ENCODE measurements around the gene UCHL5.
"Not testable (repeated sequence)": the region's sequence is repeated elsewhere in the genome, so short reads cannot be mapped to it uniquely, and the experiment has no call there.

UCHL5 gene

DNA sequence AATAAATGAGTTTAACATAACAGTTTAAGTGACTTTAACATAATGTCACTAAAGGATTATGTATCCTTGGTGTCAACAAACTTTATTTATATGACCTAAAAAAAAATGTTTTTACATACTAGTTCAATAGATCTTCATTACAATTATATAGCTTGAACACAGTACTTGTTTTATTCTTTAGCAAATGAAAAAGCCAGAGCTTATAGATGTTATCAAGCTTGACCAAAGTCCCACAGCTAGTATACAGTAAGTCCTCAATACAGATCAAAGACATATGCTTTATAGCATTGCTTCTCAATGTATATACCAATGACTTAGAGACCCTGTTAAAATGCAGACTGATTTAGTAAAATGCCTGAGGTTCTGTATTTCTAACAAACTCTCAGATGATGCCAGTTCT, 42.4 kb downstream of the UCHL5 start:
- FAIRE-seq (no peak), DNase-seq (ENCODE audit: extremely low spot score, insufficient read length, low read depth) (no peak)

DNA sequence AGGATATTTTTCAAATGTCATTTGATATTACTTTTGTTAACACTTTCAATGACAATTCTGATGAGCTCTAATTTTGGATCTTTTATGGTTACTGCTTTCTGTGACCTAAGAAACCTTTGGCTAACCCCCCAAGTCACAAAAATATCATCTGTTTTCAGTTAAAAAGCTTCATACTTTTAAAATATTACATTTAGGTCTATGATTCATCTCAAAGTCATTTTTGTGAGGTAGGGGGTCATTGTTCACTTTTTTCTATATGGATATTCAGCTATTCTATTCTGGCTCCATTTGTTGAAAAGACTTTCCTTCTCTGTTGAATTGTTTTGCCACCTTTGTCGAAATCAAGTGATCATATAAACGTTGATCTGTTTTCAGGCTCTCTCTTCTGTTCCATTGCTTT, 44.8 kb downstream of the UCHL5 start:
- DNase-seq (ENCODE audit: extremely low spot score, insufficient read length, low read depth) (no peak), FAIRE-seq (no peak)

DNA sequence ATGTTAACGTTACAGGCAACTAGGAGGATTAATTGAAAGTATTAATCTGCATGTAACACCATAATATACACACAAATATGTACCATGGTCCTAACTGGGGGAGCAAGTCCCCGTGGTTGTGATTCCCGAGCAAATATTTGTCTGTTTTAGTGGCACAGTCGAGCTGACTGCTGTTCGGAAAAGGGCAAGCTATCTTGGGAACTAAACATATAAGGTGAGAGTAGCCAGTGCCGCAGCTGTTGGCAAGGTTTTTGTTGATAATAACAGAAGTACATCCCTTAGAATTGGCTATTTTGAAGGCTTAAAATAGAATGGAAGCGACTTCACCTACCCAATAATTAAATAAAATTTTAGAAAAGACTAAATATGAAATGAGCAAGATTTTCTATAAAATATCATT, 45.5 kb downstream of the UCHL5 start:
- DNase-seq (ENCODE audit: extremely low spot score, insufficient read length, low read depth): no peak
- FAIRE-seq: no peak

DNA sequence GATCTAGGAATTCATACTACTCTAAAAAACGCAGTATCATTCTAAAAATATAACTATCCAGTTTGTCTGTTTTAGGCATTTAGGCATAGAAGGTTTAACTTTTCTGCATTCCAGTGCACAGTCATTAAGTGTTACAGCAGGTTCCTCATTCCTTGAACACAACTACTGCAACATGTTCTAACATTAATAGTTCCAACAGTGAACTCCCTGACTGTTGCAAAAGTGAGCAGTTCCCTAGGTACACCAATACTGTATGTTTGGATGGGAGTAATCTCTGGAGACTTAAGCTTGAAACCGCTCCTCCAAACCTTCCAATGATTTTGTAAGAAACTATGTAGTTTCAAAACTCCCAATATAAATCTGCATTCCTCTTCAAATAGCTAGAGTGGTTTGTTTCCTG, 46.2 kb downstream of the UCHL5 start:
- FAIRE-seq (no peak), DNase-seq (ENCODE audit: extremely low spot score, insufficient read length, low read depth) (no peak)

DNA sequence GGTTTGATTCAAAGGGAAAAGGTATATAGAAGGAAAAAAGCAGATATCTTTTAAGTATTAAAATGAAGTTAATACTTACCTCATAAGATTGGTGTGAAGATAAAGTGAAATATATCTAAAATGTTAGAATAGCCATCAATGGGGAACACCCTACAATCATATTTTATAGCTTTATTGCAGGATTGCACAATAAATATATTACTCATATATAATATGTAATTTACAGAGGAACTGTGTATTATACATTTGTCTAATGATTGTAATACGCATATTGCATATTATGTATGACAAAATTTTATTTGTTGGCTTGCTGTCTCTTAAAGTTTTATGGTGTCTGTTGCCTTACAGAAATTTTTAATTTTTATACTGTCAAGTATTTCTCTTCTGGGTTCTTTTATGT, 47.8 kb downstream of the UCHL5 start:
- FAIRE-seq: no peak

DNA sequence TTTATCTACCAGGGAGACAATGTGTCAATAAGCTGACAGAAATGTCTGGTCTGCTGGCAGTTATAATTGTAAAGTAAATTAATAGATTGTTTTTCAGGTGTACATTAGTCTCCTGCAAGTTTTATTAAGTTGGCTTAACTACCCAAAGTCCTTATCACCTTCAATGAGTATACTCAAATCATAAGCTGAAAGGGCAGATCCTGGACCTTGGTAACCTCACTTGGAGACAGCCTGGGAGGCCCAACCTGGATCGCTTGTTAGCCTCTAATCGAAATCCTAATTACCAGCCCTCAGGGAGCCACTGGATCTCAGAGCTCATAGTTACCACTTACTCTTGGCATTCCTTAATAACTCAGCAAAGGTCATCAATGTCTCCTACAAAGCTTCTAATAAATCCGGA, 49.7 kb downstream of the UCHL5 start:
- no peak for FAIRE-seq
- DNase-seq (ENCODE audit: extremely low spot score, insufficient read length, low read depth): no peak

More for the DNA sequence above, 47.8 kb downstream of the UCHL5 start:
- DNase-seq (ENCODE audit: extremely low spot score, insufficient read length, low read depth): no peak

DNA sequence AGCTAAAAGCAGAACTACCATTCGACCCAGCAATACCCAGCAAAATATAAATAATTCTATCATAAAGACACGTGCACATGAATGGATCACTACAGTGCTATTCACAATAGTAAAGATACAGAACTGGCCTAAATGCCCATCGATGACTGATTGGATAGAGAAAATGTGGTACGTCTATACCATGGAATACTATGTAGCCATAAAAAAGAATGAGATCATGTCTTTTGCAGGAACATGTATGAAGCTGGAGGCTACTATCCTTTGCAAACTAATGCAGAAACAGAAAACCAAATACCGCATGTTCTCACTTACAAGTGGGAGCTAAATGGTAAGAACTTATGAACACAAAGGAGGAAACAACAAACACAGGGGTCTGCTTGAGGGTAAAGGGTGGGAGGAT, 53.4 kb downstream of the UCHL5 start:
- DNase-seq (ENCODE audit: extremely low spot score, insufficient read length, low read depth) (no peak), FAIRE-seq (no peak)

DNA sequence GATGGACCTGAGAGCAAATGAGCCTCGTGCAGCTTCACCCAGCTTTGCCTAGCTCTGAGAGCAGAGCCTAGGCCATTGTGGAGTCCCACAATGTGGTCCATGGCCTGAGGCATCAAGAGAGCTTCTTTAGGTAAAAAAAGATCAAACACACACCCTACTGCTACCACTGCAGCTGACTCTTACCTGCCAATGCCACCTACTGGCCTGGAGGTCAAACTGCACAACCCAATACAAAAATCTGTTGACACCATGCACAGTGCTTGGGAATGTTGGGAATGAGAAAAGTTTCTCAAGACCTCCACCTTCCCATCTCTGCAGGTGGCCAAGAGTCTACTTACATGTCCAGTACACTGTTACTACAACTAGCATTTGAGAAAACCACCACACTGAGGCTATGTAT, 60.6 kb downstream of the UCHL5 start:
- DNase-seq (ENCODE audit: extremely low spot score, insufficient read length, low read depth) (no peak), FAIRE-seq (no peak)

DNA sequence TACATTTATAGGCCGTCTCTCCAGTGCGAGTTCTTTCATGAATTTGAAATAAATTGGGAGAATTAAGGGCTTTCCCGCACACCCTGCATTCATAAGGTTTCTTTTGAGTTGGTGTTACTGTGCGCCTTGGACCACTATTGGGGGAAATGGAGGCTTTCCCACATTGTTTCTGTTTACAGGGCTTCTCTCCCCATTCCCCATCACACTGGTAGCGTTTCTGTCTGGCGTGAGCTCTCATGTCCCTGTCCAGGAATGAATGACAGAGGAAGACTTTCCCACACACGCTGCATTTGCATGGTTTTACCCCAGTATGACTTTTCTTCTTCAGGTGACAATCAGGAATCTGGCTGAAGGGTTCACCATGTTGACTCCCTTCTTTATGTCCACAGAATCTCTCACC, 65.0 kb downstream of the UCHL5 start:
- FAIRE-seq: no peak

DNA sequence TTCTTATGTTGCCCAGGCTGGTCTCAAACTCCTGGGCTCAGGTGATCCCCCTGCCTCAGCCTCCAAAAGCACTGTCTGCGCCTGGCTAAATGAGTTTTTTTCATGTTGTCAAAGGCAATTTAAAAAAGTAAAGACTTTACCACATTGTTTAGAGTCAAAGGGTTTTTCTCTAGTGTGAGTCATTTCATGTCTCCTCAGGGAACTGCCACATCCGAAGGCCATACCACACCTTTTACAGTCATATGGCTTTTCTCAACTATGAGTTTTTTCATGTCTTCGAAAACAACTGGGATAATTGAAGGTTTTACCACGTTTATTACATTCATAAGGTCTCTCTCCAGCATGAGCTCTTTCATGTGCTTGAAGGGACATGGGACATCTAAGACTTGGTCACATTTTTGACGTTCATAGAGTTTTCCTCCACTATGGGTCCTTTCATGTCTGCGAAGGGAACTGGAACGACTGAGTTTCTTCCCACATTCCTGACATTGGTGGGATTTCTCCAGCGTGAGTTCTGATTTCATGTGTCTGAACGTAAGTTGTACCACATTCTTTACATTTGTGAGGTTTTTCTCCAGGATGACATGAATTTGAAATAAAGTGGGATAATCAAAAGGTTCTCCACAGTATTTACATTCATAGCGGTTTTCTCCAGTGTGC, 65.6 kb downstream of the UCHL5 start:
- DNase-seq (ENCODE audit: extremely low spot score, insufficient read length, low read depth) (no peak), FAIRE-seq (no peak)

More for the DNA sequence above, 65.0 kb downstream of the UCHL5 start:
- no peak for DNase-seq (ENCODE audit: extremely low spot score, insufficient read length, low read depth)

DNA sequence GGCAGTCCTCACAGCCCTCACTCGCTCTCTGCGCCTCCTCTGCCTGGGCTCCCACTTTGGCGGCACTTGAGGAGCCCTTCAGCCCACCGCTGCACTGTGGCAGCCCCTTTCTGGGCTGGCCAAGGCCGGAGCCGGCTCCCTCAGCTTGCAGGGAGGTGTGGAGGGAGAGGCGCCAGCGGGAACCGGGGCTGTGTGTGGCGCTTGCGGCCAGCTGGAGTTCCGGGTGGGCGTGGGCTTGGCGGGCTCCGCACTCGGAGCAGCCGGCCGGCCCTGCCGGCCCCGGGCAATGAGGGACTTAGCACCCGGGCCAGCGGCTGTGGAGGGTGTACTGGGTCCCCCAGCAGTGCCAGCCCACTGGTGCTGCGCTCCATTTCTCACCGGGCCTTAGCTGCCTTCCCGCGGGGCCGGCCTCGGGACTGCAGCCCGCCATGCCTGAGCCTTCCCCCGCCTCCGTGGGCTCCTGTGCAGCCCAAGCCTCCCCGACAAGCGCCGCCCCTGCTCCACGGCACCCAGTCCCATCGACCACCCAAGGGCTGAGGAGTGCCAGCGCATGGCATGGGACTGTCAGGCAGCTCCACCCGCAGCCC, 72.3 kb downstream of the UCHL5 start:
- FAIRE-seq; DNase-seq (ENCODE audit: extremely low spot score, insufficient read length, low read depth): not testable (repeated sequence)

DNA sequence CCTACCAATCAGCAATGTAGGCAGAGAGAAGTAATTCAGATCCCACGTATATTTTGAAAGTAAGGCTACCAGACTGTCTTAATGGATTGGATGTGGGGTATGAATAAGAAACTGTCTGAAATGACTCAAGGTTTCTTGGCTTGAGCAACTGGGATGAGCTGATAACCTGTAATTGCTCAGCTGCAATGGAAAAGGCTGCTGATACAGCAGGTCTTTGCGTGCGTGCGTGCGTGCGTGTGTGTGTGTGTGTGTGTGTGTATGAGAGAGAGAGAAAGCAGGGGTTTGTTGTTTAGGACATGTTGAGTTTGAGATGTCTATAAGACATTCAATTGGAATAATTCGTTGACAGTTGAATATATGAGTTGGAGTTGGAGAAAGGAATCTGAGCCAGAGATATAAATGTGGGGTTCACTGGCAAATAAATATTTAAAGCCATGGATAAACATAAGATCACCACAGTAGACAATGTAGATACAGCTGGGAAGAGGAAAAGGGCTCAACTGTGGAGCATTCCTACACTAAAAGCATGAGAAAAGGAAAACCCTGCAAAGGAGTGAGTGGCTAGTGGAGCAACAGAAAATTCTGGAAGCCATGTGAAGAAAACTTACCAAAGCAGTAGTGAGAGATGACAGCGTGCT, 72.9 kb downstream of the UCHL5 start:
- DNase-seq (ENCODE audit: extremely low spot score, insufficient read length, low read depth) (no peak), FAIRE-seq (no peak)

DNA sequence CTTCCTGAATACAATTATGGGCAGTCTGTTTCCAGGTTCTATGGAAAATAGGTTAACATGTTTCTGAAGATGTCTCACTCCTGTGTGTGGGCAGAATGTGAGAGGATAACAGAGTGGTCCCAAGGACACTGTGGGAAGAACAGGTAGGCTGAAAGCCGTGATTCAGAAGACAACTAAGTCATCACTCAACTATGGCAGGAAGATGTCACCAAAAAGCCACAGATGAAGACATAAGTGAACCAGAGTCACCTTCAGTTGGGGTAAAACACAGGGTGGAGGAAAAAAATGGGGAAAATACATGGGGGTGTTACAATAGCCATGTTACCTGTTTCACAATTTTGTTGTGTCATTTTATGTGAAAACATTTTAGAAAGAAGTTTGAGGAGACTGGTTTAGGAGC, 75.1 kb downstream of the UCHL5 start:
- no peak for FAIRE-seq
- no peak for DNase-seq (ENCODE audit: extremely low spot score, insufficient read length, low read depth)

DNA sequence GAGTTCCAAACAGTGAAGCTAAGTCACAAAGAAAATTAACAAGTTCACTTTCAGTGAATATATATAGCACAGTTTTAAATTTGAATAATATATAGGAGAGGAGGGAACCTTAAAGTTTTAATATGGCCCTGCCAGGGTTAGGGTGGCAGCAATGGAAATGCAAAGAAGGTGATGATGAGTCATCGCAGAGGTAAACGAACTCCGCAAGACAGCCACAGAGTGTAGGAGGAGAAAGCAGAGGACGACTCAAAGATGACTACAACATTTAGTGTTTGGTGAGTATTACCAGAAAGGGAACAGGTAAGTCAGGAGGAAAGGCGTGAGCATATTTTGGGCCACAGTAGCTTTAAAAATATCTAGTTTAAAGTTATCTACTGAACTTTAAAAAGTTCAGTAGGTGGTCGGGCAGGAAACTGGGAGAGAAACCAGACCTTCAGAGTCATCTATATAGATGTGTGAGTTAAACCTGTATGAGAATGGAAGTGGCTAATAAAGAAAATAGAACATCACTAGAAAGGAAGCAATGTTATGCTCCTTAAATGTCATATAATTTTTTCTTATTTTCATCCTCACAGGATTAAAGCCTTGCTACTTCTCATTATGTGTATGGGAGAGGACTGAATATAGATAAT, 75.7 kb downstream of the UCHL5 start:
- no peak for DNase-seq (ENCODE audit: extremely low spot score, insufficient read length, low read depth)
- FAIRE-seq: no peak

DNA sequence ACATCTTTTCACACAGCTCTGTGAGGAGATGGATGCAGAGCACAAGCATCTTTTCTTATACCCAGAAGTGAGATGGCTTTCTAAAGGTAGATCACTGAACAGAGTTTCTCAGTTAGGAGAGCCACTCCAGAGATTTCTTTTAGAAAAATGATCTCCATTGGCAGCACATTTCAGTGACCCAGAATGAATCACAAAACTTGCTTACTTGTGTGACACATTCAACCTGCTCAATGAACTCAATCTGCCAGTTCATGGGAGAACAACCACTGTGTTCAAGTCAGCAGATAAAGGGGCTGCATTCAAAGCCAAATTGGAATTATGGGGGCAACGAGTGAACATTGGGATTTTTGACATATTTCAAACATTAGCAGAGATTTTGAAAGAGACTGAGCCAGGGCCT, 78.3 kb downstream of the UCHL5 start:
- no peak for FAIRE-seq
- no peak for DNase-seq (ENCODE audit: extremely low spot score, insufficient read length, low read depth)

DNA sequence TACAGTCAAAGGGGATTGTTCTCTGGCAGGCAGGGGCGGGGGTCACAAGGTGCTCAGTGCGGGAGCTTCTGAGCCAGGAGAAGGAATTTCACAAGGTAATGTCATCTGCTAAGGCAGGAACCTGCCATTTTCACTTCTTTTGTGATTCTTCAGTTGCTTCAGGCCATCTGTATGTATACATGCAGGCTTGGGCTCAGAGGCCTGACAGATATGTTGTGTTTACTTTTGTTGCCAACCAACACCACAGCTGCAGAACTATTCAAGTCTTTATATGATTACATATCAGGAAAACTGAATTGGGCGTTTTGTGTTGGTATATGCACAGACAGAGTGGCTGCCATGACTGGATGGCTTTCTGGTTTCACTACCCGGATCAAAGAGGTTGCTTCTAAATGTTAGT, 78.8 kb downstream of the UCHL5 start:
- DNase-seq (ENCODE audit: extremely low spot score, insufficient read length, low read depth); FAIRE-seq: not testable (repeated sequence)

DNA sequence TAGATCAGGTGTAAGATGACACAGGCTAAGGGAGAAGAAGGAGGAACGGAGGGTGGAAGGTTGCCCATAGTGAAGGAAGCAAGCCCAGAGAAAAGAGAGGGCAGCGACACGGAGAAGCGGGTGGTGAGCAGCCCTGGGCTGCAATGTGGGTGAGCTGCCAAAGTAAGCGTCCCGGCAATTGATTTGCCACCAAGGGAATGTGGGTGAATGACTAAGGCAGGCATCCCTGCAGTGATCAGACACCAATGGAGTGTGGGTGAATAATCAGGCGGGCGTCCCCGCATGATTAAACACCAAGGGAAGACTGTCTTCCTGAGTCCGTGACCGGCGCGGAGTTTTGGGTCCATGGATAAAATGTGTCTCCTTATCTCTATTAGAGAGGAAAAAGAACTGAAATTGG, 79.6 kb downstream of the UCHL5 start:
- FAIRE-seq: no peak
- no peak for DNase-seq (ENCODE audit: extremely low spot score, insufficient read length, low read depth)

DNA sequence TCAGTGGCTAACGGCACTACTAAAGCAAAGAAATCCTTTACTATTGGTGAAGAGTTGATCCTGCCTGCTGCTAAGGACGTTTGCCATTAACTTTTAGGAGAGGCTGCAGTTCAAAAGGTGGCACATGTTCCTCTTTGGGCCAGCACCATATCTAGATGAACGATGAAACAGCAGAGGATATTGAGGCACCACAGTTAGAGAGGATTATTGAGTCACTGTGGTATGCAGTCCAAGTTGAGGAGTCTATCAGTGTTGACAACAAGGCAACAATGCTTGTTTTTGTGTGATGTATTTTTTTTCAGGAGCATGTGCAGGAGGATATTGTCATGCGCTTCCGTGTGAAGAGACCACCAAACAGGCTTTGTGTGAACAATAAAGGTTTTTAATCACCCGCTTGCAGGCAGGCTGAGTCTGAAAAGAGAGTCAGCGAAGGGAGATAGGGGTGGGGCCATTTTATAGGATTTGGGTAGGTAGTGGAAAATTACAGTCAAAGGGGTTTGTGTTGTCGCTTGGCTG, 80.9 kb downstream of the UCHL5 start:
- DNase-seq (ENCODE audit: extremely low spot score, insufficient read length, low read depth) (no peak), FAIRE-seq (no peak)

DNA sequence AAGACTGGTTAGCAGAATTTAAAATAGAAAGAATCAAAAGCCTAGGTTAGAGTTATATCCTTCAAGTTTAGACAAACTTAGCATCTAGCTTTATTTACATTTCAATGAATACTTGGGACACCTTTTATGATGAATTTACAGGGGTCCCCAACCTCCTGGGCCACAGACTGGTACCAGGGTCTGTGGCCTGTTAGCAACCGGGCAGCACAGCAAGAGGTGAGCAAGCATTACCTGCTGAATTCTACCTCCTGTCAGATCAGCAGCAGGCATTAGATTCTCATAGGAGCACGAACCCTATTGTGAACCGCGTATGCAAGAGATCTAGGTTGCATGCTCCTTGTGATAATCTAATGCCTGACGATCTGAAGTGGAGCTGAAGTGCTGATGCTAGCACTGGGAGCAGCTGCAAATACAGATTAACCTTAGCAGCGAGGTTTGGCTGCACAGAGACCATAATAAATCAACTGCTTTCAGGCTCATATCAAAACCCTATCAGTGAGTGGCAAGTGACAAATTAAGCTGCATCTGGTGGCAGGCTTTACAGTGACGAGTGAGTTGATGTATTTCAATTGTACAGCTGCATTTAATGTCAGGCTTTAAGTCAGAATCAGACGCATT, 82.0 kb downstream of the UCHL5 start:
- no peak for DNase-seq (ENCODE audit: extremely low spot score, insufficient read length, low read depth)

DNA sequence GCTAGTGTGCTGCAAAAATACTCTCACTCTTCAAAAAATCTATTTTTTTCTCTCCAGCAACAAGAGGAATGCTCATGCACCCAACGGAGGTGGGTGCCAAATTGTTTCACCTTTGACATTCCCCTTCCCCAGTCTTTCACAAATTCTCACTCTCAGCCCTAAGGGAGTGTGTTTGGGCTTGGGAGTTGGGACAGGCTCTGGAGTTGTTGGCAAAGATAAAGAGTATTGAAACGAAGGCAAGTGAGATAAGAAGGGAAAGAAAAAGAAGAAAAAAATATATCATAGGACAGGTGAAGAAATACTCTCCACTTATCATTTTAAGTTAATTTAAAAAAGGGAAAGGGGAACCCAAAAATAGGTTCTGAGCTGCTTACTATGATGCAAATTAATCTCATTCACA, 82.6 kb downstream of the UCHL5 start:
- no peak for FAIRE-seq

More for the DNA sequence above, 82.0 kb downstream of the UCHL5 start:
- FAIRE-seq: no peak

DNA sequence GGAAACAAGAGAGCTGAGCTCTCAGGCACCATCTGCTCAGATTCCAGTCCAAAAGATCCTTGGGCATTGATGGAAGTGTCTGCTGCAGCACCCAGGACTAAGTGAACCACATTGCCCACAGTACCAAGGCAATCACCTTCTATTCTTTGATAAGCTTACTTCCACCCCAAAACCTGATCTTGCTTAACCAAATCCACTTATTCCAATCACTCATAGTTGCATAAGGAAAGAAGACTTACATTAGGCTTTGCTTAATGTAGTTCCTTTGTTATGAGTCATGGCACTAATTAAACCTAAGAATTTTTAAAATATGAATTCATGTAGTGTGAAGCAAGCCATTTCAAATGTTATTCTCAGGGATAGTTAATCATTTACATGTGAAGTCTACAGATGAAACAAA, 84.5 kb downstream of the UCHL5 start:
- no peak for FAIRE-seq

More for the DNA sequence above, 82.6 kb downstream of the UCHL5 start:
- DNase-seq (ENCODE audit: extremely low spot score, insufficient read length, low read depth): no peak

More for the DNA sequence above, 84.5 kb downstream of the UCHL5 start:
- no peak for DNase-seq (ENCODE audit: extremely low spot score, insufficient read length, low read depth)

All from GM18507 (cell line).